ENCODE results near the gene TGM1. TPM values are rescaled to one million over a fixed set of nuclear protein-coding genes. Genes with fewer than 3 reads are reported as not detected.

Gene TGM1
- total and polyA plus RNA-seq, 2 experiments from 2014 or later, result 0.31 to 0.63 TPM

DNA sequence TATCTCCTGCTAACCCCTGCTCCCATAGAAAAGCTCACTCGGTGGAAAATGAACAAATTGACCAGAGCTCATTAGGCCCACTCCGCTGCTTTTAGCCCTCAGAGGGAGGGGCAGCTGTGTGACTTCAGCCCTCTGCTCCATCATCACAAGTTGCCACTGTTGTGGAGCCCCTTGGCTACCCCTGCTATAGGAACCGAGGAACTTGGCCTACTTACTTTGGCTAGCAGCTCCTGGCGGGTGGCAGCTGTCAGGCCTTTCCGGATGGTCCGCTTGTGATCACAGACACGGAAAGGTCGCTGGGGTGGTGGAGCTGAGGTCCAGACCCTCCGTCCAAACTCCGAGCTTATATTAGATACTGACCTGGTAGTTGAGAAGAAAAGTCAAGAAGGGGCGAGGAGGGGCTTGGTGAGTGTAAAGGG is 44.2 kb upstream of the TGM1 start:
- H3K9me3 Mint-ChIP-seq, result no peaks in the 10 kb centered on the region
- Histone ChIP-seq H4K20me1 (replicated peaks; ENCODE audit: insufficient read depth) (peaks cover 3% of the 10 kb centered on the region), H3F3A (replicated peaks; ENCODE audit: low read depth) (no peaks in the 10 kb centered on the region), H3K79me2 (replicated peaks; ENCODE audit: insufficient read depth) (no peaks in the 10 kb centered on the region), H3K27me3 (ENCODE audit: insufficient read depth) (0 out of 2 replicates have a peak, but pooled peaks cover 4% of the 10 kb centered on the region), H2AFZ (no peak overlapping the region), H3K27ac (ENCODE audit: low read depth) (no peak overlapping the region), H3K9me2 (ENCODE audit: insufficient read depth) (no peaks in the 10 kb centered on the region), H3K4me1 (ENCODE audit: insufficient read depth) (peaks cover 4% of the 10 kb centered on the region; the same call in 1 of the 2 replicates), H3K36me3 (ENCODE audit: insufficient read depth) (peaks cover 23% of the 10 kb centered on the region; the same call in 1 of the 2 replicates), H3K4me2 (no peak overlapping the region), H3K4me3 (no peak overlapping the region)
- DNase-seq (ENCODE audit: low spot score), result no peak
- H3K4me3 Mint-ChIP-seq, result no peak overlapping the region
- peaks cover 17% of the 10 kb centered on the region for H3K27me3 Mint-ChIP-seq (ENCODE audit: insufficient read depth, low read depth, poor library complexity)
- H3K36me3 Mint-ChIP-seq (ENCODE audit: low read depth), result peaks cover 68% of the 10 kb centered on the region
- peaks cover 15% of the 10 kb centered on the region; the same call in 2 of the 3 replicates for H3K4me1 Mint-ChIP-seq
- H3K27ac Mint-ChIP-seq, result no peak overlapping the region
- no peak for ATAC-seq
- TF ChIP-seq JUNB (IDR thresholded peaks at IDR 0.05; ENCODE audit: unreplicated experiment), result no peak

DNA sequence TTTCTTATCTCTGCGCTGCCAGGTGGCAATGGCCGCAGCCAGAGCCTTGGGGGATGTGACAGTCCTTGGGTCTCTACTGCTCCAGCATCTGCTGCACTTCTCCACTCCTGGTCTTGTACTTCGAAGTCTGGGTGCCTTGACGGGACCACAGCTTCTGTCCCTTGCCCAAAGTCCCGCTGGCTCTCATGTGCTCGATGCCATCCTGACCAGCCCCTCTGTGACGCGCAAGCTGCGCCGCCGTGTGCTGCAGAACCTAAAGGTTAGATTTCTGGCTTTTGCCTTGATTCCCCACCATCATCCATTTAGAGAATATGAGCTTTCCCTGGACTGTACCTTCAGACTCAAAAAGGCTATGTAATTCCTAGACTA is 41.0 kb upstream of the TGM1 start:
- Histone ChIP-seq H3F3A (replicated peaks; ENCODE audit: low read depth) (no peaks in the 10 kb centered on the region; the same call in 1 of the 2 replicates), H3K4me3 (no peak overlapping the region), H3K36me3 (ENCODE audit: insufficient read depth) (peaks cover 23% of the 10 kb centered on the region; the same call in 1 of the 2 replicates), H3K4me2 (no peak overlapping the region), H3K79me2 (replicated peaks; ENCODE audit: insufficient read depth) (peaks cover 13% of the 10 kb centered on the region), H3K27ac (ENCODE audit: low read depth) (no peak overlapping the region), H2AFZ (no peak overlapping the region), H3K9me2 (ENCODE audit: insufficient read depth) (no peaks in the 10 kb centered on the region), H3K4me1 (ENCODE audit: insufficient read depth) (peaks cover 10% of the 10 kb centered on the region; the same call in 1 of the 2 replicates), H4K20me1 (replicated peaks; ENCODE audit: insufficient read depth) (peaks cover 10% of the 10 kb centered on the region), H3K27me3 (ENCODE audit: insufficient read depth) (no peaks in the 10 kb centered on the region)
- Mint-ChIP-seq H3K4me1 (peaks cover 13% of the 10 kb centered on the region), H3K36me3 (ENCODE audit: low read depth) (peaks cover 68% of the 10 kb centered on the region), H3K27ac (no peak overlapping the region), H3K4me3 (no peak overlapping the region), H3K9me3 (peaks cover 2% of the 10 kb centered on the region; the same call in 1 of the 3 replicates), H3K27me3 (ENCODE audit: insufficient read depth, low read depth, poor library complexity) (peaks cover 12% of the 10 kb centered on the region)
- DNase-seq (ENCODE audit: low spot score), result no peak
- ATAC-seq, result no peak
- TF ChIP-seq CREB1 (CRISPR knock-in tag; IDR thresholded peaks at IDR 0.05; ENCODE audit: low read depth) (no peak), ZNF331 (CRISPR knock-in tag; IDR thresholded peaks at IDR 0.05; ENCODE audit: low read depth) (no peak), NANOG (IDR thresholded peaks at IDR 0.05; ENCODE audit: borderline replicate concordance) (no peak), EZH2phosphoT487 (IDR thresholded peaks at IDR 0.05; ENCODE audit: unreplicated experiment) (no peak), ZNF114 (CRISPR knock-in tag; IDR thresholded peaks at IDR 0.05) (no peak), EZH2 (IDR thresholded peaks at IDR 0.05; ENCODE audit: low read depth, unreplicated experiment) (no peak)
- TF ChIP-seq, protein P1, sequence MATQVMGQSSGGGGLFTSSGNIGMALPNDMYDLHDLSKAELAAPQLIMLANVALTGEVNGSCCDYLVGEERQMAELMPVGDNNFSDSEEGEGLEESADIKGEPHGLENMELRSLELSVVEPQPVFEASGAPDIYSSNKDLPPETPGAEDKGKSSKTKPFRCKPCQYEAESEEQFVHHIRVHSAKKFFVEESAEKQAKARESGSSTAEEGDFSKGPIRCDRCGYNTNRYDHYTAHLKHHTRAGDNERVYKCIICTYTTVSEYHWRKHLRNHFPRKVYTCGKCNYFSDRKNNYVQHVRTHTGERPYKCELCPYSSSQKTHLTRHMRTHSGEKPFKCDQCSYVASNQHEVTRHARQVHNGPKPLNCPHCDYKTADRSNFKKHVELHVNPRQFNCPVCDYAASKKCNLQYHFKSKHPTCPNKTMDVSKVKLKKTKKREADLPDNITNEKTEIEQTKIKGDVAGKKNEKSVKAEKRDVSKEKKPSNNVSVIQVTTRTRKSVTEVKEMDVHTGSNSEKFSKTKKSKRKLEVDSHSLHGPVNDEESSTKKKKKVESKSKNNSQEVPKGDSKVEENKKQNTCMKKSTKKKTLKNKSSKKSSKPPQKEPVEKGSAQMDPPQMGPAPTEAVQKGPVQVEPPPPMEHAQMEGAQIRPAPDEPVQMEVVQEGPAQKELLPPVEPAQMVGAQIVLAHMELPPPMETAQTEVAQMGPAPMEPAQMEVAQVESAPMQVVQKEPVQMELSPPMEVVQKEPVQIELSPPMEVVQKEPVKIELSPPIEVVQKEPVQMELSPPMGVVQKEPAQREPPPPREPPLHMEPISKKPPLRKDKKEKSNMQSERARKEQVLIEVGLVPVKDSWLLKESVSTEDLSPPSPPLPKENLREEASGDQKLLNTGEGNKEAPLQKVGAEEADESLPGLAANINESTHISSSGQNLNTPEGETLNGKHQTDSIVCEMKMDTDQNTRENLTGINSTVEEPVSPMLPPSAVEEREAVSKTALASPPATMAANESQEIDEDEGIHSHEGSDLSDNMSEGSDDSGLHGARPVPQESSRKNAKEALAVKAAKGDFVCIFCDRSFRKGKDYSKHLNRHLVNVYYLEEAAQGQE (IDR thresholded peaks at IDR 0.05; ENCODE audit: unreplicated experiment), result no peak
- TF ChIP-seq, protein P2, sequence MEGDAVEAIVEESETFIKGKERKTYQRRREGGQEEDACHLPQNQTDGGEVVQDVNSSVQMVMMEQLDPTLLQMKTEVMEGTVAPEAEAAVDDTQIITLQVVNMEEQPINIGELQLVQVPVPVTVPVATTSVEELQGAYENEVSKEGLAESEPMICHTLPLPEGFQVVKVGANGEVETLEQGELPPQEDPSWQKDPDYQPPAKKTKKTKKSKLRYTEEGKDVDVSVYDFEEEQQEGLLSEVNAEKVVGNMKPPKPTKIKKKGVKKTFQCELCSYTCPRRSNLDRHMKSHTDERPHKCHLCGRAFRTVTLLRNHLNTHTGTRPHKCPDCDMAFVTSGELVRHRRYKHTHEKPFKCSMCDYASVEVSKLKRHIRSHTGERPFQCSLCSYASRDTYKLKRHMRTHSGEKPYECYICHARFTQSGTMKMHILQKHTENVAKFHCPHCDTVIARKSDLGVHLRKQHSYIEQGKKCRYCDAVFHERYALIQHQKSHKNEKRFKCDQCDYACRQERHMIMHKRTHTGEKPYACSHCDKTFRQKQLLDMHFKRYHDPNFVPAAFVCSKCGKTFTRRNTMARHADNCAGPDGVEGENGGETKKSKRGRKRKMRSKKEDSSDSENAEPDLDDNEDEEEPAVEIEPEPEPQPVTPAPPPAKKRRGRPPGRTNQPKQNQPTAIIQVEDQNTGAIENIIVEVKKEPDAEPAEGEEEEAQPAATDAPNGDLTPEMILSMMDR (conservative IDR thresholded peaks at IDR 0.05; ENCODE audit: low read depth in 2 of 2), result no peak
- TF ChIP-seq, protein P3, sequence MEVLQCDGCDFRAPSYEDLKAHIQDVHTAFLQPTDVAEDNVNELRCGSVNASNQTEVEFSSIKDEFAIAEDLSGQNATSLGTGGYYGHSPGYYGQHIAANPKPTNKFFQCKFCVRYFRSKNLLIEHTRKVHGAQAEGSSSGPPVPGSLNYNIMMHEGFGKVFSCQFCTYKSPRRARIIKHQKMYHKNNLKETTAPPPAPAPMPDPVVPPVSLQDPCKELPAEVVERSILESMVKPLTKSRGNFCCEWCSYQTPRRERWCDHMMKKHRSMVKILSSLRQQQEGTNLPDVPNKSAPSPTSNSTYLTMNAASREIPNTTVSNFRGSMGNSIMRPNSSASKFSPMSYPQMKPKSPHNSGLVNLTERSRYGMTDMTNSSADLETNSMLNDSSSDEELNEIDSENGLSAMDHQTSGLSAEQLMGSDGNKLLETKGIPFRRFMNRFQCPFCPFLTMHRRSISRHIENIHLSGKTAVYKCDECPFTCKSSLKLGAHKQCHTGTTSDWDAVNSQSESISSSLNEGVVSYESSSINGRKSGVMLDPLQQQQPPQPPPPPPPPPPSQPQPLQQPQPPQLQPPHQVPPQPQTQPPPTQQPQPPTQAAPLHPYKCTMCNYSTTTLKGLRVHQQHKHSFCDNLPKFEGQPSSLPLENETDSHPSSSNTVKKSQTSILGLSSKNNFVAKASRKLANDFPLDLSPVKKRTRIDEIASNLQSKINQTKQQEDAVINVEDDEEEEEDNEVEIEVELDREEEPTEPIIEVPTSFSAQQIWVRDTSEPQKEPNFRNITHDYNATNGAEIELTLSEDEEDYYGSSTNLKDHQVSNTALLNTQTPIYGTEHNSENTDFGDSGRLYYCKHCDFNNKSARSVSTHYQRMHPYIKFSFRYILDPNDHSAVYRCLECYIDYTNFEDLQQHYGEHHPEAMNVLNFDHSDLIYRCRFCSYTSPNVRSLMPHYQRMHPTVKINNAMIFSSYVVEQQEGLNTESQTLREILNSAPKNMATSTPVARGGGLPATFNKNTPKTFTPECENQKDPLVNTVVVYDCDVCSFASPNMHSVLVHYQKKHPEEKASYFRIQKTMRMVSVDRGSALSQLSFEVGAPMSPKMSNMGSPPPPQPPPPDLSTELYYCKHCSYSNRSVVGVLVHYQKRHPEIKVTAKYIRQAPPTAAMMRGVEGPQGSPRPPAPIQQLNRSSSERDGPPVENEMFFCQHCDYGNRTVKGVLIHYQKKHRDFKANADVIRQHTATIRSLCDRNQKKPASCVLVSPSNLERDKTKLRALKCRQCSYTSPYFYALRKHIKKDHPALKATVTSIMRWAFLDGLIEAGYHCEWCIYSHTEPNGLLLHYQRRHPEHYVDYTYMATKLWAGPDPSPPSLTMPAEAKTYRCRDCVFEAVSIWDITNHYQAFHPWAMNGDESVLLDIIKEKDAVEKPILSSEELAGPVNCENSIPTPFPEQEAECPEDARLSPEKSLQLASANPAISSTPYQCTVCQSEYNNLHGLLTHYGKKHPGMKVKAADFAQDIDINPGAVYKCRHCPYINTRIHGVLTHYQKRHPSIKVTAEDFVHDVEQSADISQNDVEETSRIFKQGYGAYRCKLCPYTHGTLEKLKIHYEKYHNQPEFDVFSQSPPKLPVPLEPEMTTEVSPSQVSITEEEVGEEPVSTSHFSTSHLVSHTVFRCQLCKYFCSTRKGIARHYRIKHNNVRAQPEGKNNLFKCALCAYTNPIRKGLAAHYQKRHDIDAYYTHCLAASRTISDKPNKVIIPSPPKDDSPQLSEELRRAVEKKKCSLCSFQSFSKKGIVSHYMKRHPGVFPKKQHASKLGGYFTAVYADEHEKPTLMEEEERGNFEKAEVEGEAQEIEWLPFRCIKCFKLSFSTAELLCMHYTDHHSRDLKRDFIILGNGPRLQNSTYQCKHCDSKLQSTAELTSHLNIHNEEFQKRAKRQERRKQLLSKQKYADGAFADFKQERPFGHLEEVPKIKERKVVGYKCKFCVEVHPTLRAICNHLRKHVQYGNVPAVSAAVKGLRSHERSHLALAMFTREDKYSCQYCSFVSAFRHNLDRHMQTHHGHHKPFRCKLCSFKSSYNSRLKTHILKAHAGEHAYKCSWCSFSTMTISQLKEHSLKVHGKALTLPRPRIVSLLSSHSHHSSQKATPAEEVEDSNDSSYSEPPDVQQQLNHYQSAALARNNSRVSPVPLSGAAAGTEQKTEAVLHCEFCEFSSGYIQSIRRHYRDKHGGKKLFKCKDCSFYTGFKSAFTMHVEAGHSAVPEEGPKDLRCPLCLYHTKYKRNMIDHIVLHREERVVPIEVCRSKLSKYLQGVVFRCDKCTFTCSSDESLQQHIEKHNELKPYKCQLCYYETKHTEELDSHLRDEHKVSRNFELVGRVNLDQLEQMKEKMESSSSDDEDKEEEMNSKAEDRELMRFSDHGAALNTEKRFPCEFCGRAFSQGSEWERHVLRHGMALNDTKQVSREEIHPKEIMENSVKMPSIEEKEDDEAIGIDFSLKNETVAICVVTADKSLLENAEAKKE (CRISPR knock-in tag; IDR thresholded peaks at IDR 0.05), result no peak
